D341Med (cell line): ENCODE results near the gene RUFY3.
A peak's percentile ranks its signal among the peaks of the same experiment; 100 is the strongest.
"Not testable (repeated sequence)": the region's sequence is repeated elsewhere in the genome, so short reads cannot be mapped to it uniquely, and the experiment has no call there.

Experiments
- DNase-seq: peaks from one replicate; pipeline ENCODE4 v3.0.0; 2012; ENCODE audit warnings: low spot score

The RUFY3 gene, protein sequence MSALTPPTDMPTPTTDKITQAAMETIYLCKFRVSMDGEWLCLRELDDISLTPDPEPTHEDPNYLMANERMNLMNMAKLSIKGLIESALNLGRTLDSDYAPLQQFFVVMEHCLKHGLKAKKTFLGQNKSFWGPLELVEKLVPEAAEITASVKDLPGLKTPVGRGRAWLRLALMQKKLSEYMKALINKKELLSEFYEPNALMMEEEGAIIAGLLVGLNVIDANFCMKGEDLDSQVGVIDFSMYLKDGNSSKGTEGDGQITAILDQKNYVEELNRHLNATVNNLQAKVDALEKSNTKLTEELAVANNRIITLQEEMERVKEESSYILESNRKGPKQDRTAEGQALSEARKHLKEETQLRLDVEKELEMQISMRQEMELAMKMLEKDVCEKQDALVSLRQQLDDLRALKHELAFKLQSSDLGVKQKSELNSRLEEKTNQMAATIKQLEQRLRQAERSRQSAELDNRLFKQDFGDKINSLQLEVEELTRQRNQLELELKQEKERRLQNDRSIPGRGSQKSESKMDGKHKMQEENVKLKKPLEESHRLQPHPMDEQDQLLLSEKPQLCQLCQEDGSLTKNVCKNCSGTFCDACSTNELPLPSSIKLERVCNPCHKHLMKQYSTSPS

DNA sequence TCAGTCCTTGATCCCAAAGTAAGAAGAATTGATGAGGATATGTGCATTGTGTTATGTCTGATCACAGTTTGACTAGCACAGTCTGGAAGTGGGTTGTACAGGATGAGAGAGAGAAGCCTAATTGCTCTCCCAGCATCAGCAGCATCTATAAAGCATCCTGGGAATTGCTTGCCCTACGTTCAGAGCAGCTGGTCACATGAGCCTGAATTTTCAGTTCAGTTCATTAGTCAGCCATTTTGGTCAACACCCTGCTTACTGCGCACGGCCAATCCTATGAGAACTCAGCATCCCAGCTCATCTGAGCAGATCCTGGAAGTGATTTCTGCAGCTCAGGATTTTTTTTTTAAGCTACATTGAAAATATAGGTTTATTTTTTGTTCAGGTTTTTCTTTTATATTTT, at the start of gene RUFY3:
RUFY3 (plus strand) TSS at position 218 of the 400 bp plus-strand sequence. CDS start 610 bp downstream, outside the sequence.
- peak; percentile 82 for DNase-seq

DNA sequence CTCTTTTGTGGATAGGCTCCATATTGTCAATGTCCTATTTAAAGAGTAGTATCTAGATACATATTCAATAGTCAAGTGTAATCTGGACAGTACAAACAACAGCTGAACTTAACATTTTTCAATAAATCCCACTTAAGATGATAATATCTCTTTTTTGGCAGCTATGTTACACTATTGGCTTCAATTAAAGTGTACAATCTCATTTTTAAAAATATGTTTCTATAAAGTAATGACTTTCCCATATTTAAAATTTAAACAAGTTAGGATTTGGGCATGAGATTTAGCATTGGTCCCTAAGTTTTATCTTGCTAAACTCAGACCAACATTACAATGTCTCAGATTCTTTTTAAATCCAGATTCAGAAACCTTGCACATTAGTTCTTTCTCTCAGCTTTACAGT, 47.6 kb upstream of the RUFY3 start:
- no peak for DNase-seq

DNA sequence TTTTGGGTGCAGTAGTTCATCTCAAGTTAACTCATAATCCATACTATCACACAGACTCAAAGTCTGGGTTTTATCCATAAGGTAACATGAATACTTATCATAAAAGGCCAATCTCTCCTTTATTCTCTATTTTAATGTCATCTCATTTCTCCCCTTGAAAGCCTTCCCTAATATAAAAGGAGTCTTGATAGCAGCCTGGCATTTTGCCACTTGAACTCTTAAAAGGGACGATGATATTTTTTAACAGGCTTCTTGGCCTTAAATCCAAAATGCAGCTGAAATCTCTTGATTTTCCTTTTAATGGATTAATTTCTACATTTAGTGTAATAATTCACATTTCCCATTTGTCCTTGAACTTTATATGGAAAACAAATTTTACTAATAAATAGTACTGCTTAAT, 47.0 kb upstream of the RUFY3 start:
- DNase-seq, result no peak

DNA sequence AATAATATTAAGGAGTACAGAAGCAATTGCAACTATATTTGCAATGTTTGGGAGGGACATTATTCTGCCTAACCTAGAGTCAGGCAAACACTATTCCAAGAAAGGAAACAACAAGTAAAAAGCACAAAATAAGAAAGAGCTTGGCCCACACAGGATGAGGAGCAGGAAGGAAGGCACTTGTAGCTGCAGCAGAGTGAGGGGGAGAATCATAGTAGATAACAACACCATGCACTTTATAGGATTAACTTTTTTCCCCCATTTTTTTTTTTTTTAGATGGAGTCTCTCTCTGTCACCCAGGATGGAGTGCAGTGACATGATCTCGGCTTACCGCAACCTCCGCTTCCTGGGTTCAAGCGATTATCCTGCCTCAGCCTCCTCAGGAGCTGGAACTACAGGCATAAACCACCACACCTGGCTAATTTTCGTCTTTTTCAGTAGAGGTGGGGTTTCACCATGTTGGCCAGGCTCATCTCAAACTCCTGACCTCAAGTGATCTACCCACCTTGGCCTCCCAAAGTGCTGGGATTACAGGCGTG, 45.1 kb upstream of the RUFY3 start:
- DNase-seq, result no peak

DNA sequence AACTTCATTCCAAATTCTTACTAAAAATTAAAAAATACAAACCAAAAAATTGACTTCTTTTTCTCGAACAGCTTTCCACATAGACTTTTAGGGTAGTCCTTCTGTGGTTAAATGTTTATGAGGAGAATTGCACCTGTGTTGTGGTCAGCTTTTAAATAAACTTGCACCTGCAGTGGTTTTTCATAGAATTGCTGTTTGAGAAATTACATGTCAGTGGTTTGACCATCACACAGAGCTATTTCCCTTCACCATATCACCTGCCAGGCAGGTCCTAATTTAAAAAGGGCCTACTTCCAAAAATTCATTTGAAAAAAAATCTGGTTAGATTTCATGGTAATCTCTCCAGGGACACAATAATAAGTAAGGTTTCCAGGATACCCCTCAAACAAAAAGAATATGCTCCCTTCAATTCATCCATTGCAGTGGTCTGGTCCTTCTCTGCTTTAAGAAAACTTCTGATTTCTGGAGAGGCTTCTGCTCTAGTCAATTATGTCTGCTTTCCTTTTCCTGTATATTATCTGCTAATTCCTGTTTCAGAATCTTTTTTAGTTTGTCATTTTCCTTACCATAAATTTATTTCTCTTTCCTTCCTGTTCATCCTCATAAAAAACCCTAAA, 43.3 kb upstream of the RUFY3 start:
- DNase-seq, result no peak

DNA sequence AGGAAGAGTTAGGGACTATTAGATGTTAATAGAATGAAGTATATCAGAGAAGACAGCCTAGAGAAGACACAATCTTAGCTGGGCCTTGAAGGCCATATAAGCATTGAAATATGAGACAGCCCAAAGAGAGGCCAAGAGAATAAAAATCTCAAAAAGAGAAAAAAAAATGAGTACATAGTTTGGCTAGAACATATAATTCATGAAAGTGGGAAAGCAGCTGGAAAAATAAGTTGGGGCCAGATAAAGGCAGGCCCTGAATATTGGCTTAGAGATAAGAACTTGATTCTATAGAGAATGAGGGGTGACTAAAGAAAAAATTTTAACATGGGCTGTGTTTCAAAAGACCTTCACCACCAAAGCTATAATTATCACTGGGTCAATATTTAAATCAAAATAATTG, 40.8 kb upstream of the RUFY3 start:
- DNase-seq, result no peak

DNA sequence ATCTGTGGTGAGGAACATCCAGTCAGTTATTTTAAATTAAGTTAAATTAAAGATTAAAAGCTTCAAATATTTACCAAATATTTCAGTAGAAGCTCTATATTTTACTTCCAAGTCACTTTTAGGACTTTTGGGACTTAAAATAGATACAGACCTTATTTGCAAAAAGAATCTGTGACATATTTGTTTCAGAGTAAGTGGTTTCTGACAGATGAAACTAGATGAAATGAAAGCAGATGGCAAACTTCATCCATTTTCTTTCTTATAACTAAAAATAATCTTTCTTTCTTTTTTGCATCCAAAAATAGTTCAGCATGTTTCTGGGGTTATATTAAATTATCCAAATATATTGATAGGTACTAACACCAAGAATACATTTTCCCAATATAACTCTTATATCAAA, 40.1 kb upstream of the RUFY3 start:
- no peak for DNase-seq

DNA sequence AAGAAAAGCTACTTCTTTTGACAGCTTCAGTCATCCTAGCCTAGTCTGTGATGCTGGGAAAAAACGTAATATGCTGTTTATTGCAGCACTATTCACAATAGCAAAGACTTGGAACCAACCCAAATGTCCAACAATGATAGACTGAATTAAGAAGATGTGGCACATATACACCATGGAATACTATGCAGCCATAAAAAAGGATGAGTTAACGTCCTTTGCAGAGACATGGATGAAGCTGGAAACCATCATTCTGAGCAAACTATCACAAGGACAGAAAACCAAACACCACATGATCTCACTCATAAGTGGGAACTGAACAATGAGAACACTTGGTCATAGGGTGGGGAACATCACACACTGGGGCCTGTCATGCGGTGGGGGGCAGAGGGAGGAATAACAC, 39.6 kb upstream of the RUFY3 start:
- not testable (repeated sequence) for DNase-seq

DNA sequence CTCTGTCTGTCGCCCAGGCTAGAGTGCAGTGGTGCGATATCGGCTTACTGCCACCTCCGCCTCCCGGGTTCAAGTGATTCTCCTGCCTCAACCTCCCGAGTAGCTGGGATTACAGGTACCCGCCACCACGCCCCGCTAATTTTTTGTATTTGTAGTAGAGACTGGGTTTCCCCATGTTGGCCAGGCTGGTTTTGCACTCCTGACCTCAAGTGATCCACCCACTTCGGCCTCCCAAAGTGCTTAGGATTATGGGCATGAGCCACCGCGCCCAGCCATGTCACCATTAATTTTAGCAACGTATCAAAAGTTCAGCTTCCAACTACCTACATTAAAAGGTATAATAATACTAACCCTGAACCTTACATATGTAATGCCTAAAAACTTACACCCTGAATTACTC, 34.4 kb upstream of the RUFY3 start:
- DNase-seq, result no peak

DNA sequence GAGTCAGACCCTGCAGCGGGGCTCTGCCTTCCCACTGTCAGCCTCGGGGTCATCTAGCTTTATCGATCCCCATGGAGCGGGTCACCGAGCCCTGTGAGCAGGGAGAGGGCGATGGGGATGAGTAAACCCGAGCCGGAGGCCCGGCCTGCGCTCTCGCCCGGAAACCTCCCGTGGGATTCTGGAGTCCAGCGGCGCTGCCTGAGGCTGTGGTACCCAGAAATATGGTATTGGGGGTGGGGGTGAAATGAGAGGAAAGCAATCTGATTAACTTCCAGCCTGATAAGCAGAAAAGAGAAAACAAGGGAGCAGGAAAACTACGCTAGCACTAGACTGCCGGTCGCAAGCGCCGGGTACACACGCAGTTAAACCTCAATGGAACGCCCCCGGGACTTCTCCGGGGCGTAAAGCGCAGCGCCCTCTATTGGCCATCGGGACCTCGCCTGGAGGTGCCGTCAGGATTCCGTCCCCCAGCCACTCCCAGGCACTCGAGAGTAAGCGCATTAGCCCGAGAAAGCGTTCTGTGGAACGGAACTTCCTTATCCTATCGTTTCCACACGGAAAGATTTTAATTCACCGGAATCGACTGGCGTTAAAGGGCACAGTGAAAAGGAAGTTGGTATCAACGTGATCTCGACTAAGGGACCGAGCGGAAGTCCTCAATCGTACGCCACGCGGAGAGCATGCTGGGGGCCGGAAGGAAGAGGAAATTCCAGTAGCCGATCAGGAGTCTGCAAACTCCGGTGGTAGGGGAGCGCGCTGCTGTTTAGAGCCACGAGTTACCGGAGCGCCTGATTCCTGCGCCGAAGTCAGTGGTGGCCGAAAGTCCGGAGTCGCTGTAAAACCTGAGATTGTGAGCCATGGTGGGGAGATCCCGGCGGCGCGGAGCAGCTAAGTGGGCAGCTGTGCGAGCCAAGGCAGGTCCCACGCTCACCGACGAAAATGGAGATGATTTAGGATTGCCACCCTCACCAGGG, 33.7 kb upstream of the RUFY3 start, which contains the start of gene UTP3:
UTP3 (plus strand) TSS at position 712 of the 974 bp plus-strand sequence; CDS start at position 858, 146 bp downstream.
- peak; percentile 94 for DNase-seq

DNA sequence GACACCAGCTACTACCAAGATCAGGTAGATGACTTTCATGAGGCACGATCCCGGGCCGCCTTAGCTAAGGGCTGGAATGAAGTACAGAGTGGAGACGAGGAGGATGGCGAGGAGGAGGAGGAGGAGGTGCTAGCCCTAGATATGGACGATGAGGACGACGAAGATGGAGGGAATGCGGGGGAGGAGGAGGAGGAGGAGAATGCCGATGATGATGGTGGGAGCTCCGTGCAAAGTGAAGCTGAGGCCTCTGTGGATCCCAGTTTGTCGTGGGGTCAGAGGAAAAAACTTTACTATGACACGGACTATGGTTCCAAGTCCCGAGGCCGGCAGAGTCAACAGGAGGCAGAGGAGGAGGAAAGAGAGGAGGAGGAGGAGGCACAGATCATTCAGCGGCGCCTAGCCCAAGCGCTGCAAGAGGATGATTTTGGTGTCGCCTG, 33.0 kb upstream of the RUFY3 start:
- no peak for DNase-seq

DNA sequence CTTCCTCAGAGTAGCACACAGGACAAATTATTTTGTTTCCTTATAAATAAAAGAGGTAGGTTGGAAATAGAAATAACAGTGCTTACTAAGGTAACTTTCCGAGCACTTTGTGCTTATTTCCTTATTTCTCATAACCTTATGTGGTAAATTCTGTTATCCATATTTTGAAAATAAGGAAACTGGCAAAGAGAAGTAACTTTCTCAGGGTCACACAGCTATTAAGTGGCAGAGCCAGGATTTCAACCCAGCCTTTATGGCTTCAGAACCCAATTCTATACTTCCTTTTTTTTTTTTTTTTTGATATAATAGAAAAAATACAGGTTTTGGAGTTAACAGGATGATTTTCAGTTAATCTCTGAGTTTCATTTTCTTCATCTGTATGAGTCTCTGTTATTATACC, 30.1 kb upstream of the RUFY3 start:
- DNase-seq, result no peak

DNA sequence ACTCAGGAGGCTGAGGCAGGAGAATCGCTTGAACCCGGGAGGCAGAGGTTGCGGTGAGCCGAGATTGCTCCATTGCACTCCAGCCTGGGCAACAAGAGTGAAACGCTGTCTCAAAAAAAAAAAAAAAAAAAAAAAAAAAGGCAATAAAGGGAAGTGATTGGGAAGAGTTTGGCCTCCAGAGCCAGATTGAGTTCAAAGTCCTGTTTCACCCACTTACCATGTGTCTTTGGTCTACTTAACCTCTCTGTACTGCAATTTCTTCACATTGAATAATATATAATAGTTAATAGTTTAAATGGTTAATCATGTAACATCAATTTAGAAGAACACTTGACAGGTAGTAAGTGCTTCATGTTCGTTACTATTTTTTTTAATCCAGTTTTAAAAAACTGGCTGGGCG, 27.1 kb upstream of the RUFY3 start:
- DNase-seq, result not testable (repeated sequence)

DNA sequence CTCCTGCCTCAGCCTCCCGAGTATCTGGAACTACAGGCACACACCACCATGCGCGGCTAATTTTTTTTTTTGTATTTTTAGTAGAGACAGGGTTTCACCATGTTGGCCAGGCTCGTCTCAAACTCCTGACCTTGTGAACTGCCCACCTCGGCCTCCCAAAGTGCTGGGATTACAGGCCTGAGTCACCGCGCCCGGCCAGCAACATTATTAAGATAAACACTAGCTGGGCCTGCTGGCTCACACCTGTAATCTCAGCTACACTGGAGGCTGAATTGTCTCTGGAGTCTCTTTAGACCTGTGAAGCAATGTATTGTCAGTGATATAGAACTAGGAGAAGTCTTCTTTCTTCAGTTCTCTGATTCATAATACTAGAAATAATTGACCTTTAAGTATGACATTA, 23.3 kb upstream of the RUFY3 start:
- DNase-seq, result not testable (repeated sequence)

DNA sequence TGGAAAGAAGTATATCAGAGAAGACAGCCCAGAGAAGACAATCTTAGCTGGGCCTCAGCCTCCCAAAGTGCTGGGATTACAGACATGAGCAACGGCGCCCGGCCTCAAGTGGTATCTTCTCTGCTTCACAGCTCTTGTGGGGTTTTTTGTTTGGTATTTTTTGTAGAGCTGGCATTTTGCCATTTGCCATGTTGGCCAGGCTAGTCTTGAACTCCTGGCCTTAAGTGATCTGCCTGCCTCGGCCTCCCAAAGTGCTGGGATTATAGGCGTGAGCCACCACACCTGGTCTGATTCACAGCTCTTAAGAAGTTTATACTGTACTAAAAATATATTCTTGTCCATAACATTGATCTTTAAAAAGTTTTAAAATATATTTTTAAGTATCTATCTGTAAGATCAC, 21.1 kb upstream of the RUFY3 start:
- no peak for DNase-seq

DNA sequence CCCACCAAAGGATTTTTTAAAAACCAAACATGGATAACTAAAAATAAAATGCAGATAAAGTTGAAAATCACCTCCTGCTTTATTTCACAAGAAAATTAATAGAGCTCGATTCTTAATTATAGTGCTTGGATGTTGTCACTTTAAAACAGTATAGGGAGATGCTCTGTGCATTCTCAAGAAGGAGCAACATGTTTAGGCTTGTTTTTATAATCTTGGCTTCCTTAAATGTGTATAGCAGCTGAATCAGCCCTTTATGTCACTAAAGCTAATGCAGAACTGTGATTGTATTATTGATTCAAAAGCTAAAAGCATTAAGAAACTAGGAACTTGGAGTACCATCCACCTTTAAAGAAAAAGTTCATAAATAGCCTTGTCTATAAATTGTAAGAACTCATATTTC, 20.5 kb upstream of the RUFY3 start:
- DNase-seq, result no peak

DNA sequence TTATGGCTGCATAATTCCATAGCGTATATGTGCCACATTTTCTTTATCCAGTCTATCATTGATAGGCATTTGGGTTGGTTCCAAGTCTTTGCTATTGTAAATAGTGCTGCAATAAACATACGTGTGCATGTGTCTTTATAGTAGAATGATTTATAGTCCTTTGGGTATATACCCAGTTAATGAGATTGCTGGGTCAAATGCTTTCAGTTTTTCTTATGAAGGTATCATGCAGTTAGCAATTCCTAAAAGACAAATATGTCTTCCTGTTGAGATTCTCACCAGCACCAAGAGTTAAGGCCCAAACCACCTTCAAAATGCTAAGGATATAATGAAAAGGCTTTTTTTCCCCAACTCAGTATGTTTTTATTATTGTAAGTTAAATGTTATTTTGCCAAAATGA, 19.2 kb upstream of the RUFY3 start:
- DNase-seq, result not testable (repeated sequence)

DNA sequence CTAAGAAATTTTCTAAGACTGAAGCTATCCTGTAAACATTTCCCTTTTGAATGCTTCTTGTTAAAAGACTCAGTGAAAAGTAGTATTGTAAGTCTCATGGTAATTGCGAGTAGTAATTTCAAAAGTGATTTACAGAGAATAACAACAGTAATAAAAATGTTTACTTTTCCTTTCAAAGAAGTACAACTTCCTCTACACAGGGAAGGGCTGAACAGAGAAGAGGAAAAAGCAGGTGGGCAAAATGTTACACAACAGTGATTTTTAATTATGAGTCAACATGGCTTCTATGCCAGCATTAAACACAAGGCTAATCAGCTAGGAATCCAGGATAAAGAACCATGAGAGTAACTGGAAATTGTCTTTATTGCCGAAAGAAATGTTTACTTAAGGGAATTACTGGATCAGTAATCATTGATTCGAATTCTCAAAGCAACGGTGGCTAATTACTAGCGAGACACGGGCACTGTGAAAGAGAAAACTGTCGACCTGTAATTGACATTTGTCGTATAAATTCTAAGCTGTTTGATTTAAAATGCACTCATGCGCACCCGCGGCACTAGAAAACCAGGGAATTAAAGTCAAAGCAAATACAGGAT, 18.0 kb upstream of the RUFY3 start:
- no peak for DNase-seq

DNA sequence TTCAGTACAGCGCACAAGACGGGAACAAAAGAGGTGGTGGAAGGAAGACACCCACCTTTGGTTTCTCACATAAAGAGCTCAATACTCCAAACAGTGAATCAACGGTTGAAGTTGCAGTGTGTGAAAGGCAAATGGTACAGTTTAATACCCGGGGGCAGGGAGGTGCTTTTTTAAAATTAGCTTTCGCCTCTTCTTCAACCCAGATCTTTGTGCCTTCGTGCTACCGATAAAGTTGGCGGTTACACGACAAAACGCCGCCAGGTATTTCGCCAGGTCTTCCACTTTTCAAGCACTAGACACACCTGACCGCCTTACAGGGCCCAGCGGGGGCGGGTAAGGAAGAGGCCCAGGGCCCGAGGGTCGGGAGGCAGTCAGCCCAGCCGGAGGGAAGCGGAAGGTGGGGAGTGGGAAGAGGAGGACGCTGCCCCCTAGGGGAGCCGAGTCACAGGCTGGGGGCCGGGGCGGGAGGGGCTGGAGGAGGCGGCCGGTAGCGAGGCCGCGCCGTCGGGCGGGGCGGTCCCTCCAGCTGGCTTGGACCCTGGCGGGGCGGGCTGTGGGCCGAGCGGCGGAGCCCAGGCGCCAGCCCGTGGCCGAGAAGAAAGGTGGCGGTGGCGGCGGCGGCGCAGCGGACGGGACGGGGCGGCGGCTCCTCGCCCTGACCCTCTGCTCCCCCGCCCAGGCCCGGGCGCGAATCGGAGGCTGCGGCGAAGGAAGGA, 17.4 kb upstream of the RUFY3 start:
- peak; percentile 90 for DNase-seq

DNA sequence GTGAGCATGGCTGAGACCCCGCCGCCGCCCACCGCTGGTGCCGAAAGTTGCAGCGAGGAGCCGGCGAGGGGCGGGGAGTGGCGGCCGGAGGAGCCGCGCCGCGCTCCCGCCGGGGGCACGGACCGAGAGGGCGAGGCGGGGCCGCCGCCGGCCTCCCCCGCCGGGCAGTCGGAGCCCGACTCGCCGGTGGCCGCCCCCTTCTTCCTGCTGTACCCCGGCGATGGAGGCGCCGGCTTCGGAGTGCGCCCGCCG, 16.9 kb upstream of the RUFY3 start:
- DNase-seq, result no peak
